Fibroblast of skin of abdomen (primary cell): ENCODE results near the gene DUS4L. TPM values are rescaled to one million over a fixed set of nuclear protein-coding genes. Genes with fewer than 3 reads are reported as not detected.
"Not testable (repeated sequence)": the region's sequence is repeated elsewhere in the genome, so short reads cannot be mapped to it uniquely, and the experiment has no call there.

Experiments
- DNase-seq: peaks from one replicate; pipeline ENCODE4 v3.0.0-alpha.2; 2013
- polyA plus RNA-seq, 2 experiments: library from polyadenylated mRNA; unstranded; fragments of 120-200 nt; gene quantifications; one replicate each; pipeline ENCODE4 v1.2.1, GENCODE V29; 2013; ENCODE audit not compliant: insufficient read length in 2 of 2

Gene DUS4L, protein sequence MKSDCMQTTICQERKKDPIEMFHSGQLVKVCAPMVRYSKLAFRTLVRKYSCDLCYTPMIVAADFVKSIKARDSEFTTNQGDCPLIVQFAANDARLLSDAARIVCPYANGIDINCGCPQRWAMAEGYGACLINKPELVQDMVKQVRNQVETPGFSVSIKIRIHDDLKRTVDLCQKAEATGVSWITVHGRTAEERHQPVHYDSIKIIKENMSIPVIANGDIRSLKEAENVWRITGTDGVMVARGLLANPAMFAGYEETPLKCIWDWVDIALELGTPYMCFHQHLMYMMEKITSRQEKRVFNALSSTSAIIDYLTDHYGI
- polyA plus RNA-seq (2013, experiment 1 of 2; ENCODE audit: insufficient read length), result 6.3 TPM
- polyA plus RNA-seq (2013, experiment 2 of 2; ENCODE audit: insufficient read length), result 7.2 TPM

DNA sequence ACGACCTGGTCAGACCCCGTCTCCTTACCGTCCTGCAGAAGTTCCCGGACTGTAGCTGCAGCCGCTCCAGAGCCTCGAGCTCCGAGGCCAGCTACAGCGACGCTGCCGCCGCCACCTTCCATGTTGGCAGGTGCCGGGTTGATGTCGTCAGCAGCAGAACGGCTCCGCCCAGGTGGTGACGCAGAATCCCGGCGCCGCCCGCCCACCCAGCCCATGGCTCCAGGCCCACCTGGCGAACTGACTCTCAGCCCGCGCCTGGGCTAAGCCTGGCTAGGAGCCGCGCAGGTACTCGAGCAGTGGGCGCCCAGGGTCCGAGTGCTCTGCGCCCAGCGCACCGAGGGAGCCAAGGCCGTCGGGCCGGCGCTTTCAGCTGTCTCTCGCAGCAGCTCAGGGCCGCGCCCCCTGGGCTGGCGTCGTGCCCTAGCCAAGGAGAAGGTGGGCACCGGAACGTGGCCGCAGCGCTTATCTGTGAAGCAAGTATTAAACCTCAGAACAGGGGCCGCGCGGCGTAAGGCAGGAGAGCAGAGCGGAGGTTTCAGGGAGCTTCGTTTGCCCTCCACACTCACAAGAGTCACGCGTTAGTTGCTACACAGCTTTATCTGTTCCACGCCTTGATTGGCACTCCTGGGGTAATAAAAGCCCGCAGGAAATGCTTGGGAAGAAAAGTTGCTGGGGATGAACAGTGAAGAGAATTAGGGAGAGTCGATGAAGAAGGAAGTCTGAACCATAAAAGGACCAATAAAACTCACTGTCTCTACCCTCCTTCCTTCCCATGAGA is at the start of gene DUS4L, which contains the start of gene COG5:
DUS4L (plus strand) TSS at position 197 of the 778 bp plus-strand sequence. CDS start 3,100 bp downstream, outside the sequence.
COG5 (minus strand) TSS at position 146 of the 778 bp plus-strand sequence; CDS start at position 122, 24 bp downstream.
- DNase-seq, result peak; percentile 77

GRCh38 chr7:107526672-107527071 is 37.1 kb upstream of the DUS4L start:
- DNase-seq, result no peak

- no peak for DNase-seq
Measured at GRCh38 chr7:107527196-107527595, 36.6 kb upstream of the DUS4L start.

GRCh38 chr7:107528461-107528860 is 35.3 kb upstream of the DUS4L start:
- peak; percentile 62 for DNase-seq

GRCh38 chr7:107530751-107531150 is 33.0 kb upstream of the DUS4L start:
- DNase-seq, result no peak

- no peak for DNase-seq
Measured at GRCh38 chr7:107534139-107534538, 29.6 kb upstream of the DUS4L start.

- not testable (repeated sequence) for DNase-seq
Measured at GRCh38 chr7:107537228-107537627, 26.5 kb upstream of the DUS4L start.

DNA sequence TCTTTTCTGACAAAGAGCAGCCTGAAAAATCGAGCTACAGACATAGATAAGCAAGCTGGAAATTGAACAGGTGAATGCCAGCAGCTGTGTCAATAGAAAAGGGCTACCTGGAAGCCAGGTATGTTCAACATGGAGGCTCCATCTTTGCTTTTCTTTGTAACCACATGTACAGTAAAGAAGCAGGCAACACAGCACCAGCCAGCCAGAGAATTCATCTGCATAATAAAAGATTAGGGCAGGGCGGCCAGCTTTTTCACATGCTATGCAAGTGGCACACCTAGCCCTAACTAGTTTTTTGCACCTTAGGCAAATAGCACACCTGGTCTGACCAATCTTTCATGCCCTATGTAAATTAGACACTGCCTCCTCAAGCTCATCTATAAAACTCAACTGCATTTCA is 25.8 kb upstream of the DUS4L start:
- DNase-seq, result no peak

- no peak for DNase-seq
Measured at GRCh38 chr7:107543338-107543993, 20.3 kb upstream of the DUS4L start.

- no peak for DNase-seq
Measured at GRCh38 chr7:107544848-107545591, 18.8 kb upstream of the DUS4L start.

GRCh38 chr7:107551936-107552335 is 11.8 kb upstream of the DUS4L start:
- peak; percentile 23 for DNase-seq

DNA sequence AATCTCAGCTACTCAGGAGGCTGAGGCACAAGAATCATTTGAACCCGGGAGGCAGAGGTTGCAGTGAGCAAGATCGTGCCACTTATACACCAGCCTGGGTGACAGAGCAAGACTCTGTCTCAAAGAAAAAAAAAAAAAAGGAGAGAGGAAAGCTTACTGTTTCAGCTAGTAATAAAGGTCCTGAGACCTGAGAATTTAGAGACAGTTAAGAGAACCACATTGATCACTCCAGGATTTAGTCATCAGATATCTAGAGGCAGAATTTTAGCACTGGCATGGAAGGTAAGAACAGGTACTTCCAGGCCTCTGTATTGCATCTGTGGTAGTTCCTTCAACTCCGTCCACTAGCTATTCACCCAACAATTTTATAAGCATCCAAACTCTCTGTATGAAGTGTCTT is 7.9 kb upstream of the DUS4L start:
- no peak for DNase-seq

DNA sequence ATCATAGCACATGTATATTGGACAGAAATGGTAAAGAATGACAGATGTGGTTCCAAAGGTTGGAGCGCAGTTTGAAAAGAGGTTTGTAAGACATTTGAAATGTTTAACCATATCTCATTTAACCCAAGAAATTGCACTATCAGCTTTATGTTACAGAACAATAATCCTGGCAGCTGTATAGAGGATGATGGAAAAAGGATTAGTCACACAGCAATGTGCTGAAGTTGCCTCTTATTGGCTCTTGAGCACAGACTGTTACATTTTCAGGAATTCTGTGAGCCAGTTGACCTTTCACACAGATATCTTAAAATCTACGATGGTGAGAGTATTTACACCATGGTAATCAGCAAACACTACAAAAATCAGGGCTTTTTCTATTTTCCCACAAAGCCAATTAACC is 3.9 kb upstream of the DUS4L start:
- peak; percentile 63 for DNase-seq

GRCh38 chr7:107560898-107561516 is 2.8 kb upstream of the DUS4L start:
- DNase-seq, result peak; percentile 40

- no peak for DNase-seq
Measured at GRCh38 chr7:107563081-107563774, 543 bp upstream of the DUS4L start.

- peak; percentile 84 for DNase-seq
Measured at GRCh38 chr7:107564553-107565298, 955 bp downstream of the DUS4L start.

DNA sequence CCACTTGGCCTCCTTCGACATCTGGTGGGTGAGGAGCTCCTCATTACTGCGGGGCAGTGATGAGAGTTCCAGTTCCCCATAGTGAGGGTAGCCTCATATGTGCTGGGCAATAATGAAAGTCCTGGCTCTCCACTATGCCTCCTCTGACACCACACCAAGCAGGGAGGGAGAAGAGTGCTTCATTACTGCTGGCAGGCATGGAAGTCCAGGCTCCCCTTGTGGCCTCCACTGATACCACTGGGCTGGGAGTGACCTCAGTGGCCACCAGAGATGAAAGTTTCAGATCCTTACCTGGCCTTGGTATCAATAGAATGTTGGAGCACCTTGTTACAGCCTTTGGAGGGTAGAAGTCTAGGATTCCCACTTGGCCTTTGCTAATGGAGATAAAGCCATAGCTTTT is 6.5 kb downstream of the DUS4L start:
- DNase-seq, result no peak

DNA sequence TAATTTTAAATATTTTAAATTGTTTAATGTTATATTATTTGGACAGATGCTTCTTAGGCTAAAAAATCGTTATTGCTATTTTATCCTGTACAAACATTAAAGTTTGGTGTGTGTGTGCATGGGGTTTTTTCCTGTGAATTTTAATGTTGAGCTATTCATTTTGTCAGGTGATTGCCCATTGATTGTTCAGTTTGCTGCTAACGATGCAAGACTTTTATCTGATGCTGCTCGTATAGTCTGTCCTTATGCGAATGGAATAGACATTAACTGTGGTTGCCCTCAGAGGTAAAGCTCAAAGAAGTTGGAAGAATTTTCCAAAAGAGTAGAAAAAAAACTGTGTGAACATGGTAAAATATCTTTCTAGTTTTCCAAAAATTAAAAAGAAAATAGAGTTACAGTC is 9.8 kb downstream of the DUS4L start:
- DNase-seq, result no peak

- peak; percentile 12 for DNase-seq
Measured at GRCh38 chr7:107579554-107579884, 15.7 kb downstream of the DUS4L start.

DNA sequence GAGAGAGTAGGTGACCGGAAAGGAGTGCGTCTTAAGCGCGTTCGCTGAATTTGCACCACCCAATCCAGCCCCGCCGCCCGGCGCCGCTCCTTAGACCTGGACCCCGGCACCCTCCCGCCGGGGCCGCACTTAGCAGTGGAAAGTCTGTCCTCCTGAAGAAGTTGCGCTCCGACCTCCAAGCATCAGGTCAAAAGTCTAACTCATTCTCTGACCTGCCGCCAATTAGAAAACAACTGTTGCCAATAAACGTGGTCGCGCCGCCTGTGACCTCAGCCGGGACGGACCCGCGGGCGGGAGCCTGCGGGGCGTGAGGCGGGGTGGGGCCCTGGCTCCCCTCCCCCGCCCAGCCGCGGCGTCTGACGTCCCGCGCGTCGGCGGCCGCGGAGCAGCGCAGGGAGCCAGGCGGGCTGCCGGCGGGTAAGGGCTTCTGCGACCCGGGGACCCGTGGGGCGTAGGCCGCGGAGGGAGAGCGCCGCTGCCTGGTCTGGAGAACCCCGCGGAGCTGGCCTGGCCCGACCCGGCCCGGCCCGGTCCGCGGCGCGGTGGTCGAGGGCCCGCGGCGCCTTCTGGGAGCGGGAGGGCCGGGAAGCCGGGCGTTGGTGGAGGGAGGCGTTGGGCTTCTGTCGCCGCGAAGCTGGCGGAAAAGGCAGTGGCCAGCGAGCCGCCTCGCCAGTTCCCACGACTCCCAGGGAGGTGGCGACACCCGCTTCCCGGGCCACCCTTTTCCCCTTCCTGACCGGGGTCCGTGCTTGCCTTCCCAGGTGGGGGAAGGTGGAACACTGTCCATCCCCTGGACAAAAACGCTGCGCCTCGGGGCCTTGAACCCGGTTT is 16.3 kb downstream of the DUS4L start, which contains the start of gene BCAP29:
BCAP29 (plus strand) TSS at position 362 of the 831 bp plus-strand sequence. CDS start 527 bp downstream, outside the sequence.
- DNase-seq, result peak; percentile 63
